Islet of Langerhans (tissue), 1 donor: ENCODE measurements around the gene TMEM156.

Experiments
- FAIRE-seq: peaks from one replicate; lab custom pipeline; 2011; peaks lifted over from hg19 to GRCh38; lab: Jason Lieb, UNC

Gene TMEM156

GRCh38 chr4:39032218-39033085 is at the start of gene TMEM156:
Gene TMEM156, minus strand, starts transcription at chr4:39032409. Its CDS starts 96 bp downstream, at chr4:39032313.
- no peak for FAIRE-seq

GRCh38 chr4:39078829-39079228 is 46.6 kb upstream of the TMEM156 start:
- FAIRE-seq: no peak

GRCh38 chr4:39068907-39069306 is 36.7 kb upstream of the TMEM156 start:
- FAIRE-seq: no peak

GRCh38 chr4:39067451-39067850 is 35.2 kb upstream of the TMEM156 start:
- peak; percentile 9 for FAIRE-seq

GRCh38 chr4:39067031-39067430 is 34.8 kb upstream of the TMEM156 start:
- no peak for FAIRE-seq

GRCh38 chr4:39066371-39066770 is 34.2 kb upstream of the TMEM156 start:
- FAIRE-seq: no peak

- FAIRE-seq: no peak
These were observed 31.2 kb upstream of the TMEM156 start for GRCh38 chr4:39063430-39063829.

GRCh38 chr4:39062770-39063097 is 30.5 kb upstream of the TMEM156 start:
- FAIRE-seq: no peak

- peak; percentile 45 for FAIRE-seq
These were observed 30.0 kb upstream of the TMEM156 start, which contains the start of gene KLHL5 for GRCh38 chr4:39062094-39062769. Gene KLHL5, plus strand, starts transcription at chr4:39062232. Its CDS starts 421 bp downstream, at chr4:39062653.

- no peak for FAIRE-seq
These were observed 29.2 kb upstream of the TMEM156 start for GRCh38 chr4:39061457-39061856.

GRCh38 chr4:39056023-39056422 is 23.8 kb upstream of the TMEM156 start:
- FAIRE-seq: no peak

- FAIRE-seq: peak; percentile 76
These were observed 22.3 kb upstream of the TMEM156 start for GRCh38 chr4:39054497-39054896.

GRCh38 chr4:39053983-39054382 is 21.8 kb upstream of the TMEM156 start:
- no peak for FAIRE-seq

GRCh38 chr4:39051492-39051891 is 19.3 kb upstream of the TMEM156 start:
- FAIRE-seq: no peak

GRCh38 chr4:39050590-39050989 is 18.4 kb upstream of the TMEM156 start:
- no peak for FAIRE-seq

- no peak for FAIRE-seq
These were observed 16.1 kb upstream of the TMEM156 start for GRCh38 chr4:39048311-39048710.

- FAIRE-seq: no peak
These were observed 15.5 kb upstream of the TMEM156 start for GRCh38 chr4:39047681-39048080.

GRCh38 chr4:39046249-39046648 is 14.0 kb upstream of the TMEM156 start:
- no peak for FAIRE-seq

- FAIRE-seq: no peak
These were observed 13.6 kb upstream of the TMEM156 start for GRCh38 chr4:39045827-39046221.

GRCh38 chr4:39044956-39045826 is 13.0 kb upstream of the TMEM156 start:
- FAIRE-seq: no peak

- no peak for FAIRE-seq
These were observed 12.3 kb upstream of the TMEM156 start for GRCh38 chr4:39044364-39044955.

GRCh38 chr4:39043861-39044363 is 11.7 kb upstream of the TMEM156 start:
- FAIRE-seq: no peak
